Neural cell (in vitro differentiated cells): ENCODE data around the gene EEPD1. TPM values are rescaled to one million over a fixed set of nuclear protein-coding genes. Genes with fewer than 3 reads are reported as not detected.
"Not testable (repeated sequence)": the region's sequence is repeated elsewhere in the genome, so short reads cannot be mapped to it uniquely, and the experiment has no call there.

Experiments
- H2AFZ ChIP-seq: fragments of 200-600, 300-800 bp; sonication (generic), shearing (Covaris generic); 2 replicates; pipeline ENCODE4 v1.6.0; 2014; ENCODE audit warnings: low read depth, mild to moderate bottlenecking, antibody characterized with exemption, low read length, moderate library complexity
- H3F3A ChIP-seq: fragments of 200-600 bp; shearing (Covaris generic); 2 replicates; pipeline ENCODE4 v1.6.1; 2016; ENCODE audit warnings: mild to moderate bottlenecking, moderate library complexity, mixed read lengths, antibody characterized with exemption, low read length; ENCODE audit not compliant: insufficient read depth, poor library complexity, severe bottlenecking
- H3K27ac ChIP-seq: fragments of 200-600, 300-800 bp; sonication (generic), shearing (Covaris generic); 2 replicates; pipeline ENCODE4 v1.5.1; 2014; ENCODE audit warnings: mild to moderate bottlenecking, low read length, moderate library complexity
- H3K27me3 ChIP-seq: fragments of 300-800, 200-600 bp; sonication (generic), shearing (Covaris generic); 2 replicates; pipeline ENCODE4 v1.6.0; 2014; ENCODE audit warnings: mild to moderate bottlenecking, low read depth, low read length, moderate library complexity; ENCODE audit not compliant: insufficient read depth
- H3K36me3 ChIP-seq: fragments of 300-800, 200-600 bp; sonication (generic), shearing (Covaris generic); 2 replicates; pipeline ENCODE4 v1.5.1; 2014; ENCODE audit warnings: mild to moderate bottlenecking, antibody characterized with exemption, low read length, moderate library complexity; ENCODE audit not compliant: insufficient read depth
- H3K4me2 ChIP-seq: fragments of 300-800, 200-600 bp; sonication (generic), shearing (Covaris generic); 2 replicates; pipeline ENCODE4 v1.6.0; 2014; ENCODE audit warnings: mild to moderate bottlenecking, low read length
- H3K4me3 ChIP-seq: fragments of 300-800, 200-600 bp; sonication (generic), shearing (Covaris generic); 2 replicates; pipeline ENCODE4 v1.5.1; 2014; ENCODE audit warnings: mild to moderate bottlenecking, low read length, moderate library complexity
- H3K79me2 ChIP-seq: fragments of 200-600 bp; shearing (Covaris generic); replicated peaks from 2 replicates; pipeline ENCODE4 v1.6.0; 2014; ENCODE audit warnings: mild to moderate bottlenecking, low read length, moderate library complexity; ENCODE audit not compliant: insufficient read depth
- H3K9ac ChIP-seq: fragments of 300-800, 200-600 bp; sonication (generic), shearing (Covaris generic); 2 replicates; pipeline ENCODE4 v1.6.1; 2016; ENCODE audit warnings: mild to moderate bottlenecking, low read length, mixed read lengths
- H3K9me2 ChIP-seq: fragments of 200-600 bp; shearing (Covaris generic); 2 replicates; pipeline ENCODE4 v1.6.1; 2016; ENCODE audit warnings: mild to moderate bottlenecking, low read length, mixed read lengths; ENCODE audit not compliant: insufficient read depth
- H3K9me3 ChIP-seq: fragments of 200-600, 300-800 bp; sonication (generic), shearing (Covaris generic); 2 replicates; pipeline ENCODE4 v1.6.1; 2016; ENCODE audit warnings: mild to moderate bottlenecking, mixed run types, low read length, moderate library complexity, mixed read lengths
- H4K20me1 ChIP-seq: fragments of 200-600 bp; shearing (Covaris generic); 2 replicates; pipeline ENCODE4 v1.6.1; 2016; ENCODE audit warnings: mild to moderate bottlenecking, mixed run types; ENCODE audit not compliant: insufficient read depth
- CTCF ChIP-seq: fragments of 450-650 bp; IDR thresholded peaks from 2 replicates; pipeline ENCODE4 v1.5.1; 2014; ENCODE audit warnings: antibody characterized with exemption, mild to moderate bottlenecking, moderate library complexity; ENCODE audit not compliant: poor library complexity, severe bottlenecking
- EP300 ChIP-seq: fragments of 450-650 bp; conservative IDR thresholded peaks from 2 replicates; pipeline ENCODE4 v1.6.1; 2014; ENCODE audit warnings: antibody characterized with exemption, mild to moderate bottlenecking, moderate library complexity; ENCODE audit not compliant: poor library complexity, severe bottlenecking
- EZH2 ChIP-seq: fragments of 200-600, 300-800 bp; shearing (Covaris generic), sonication (generic); IDR thresholded peaks from 2 replicates; pipeline ENCODE4 v1.6.1; 2014; ENCODE audit warnings: antibody characterized with exemption, low read length, borderline replicate concordance, mild to moderate bottlenecking; ENCODE audit not compliant: insufficient read depth, poor library complexity, severe bottlenecking
- MXI1 ChIP-seq: fragments of 450-650 bp; conservative IDR thresholded peaks from 2 replicates; pipeline ENCODE4 v1.6.1; 2014; ENCODE audit warnings: antibody characterized with exemption, mild to moderate bottlenecking; ENCODE audit not compliant: poor library complexity, severe bottlenecking
- POLR2AphosphoS5 ChIP-seq: IDR thresholded peaks from 2 replicates; pipeline ENCODE4 v1.6.1; 2012
- RAD21 ChIP-seq: fragments of 450-650 bp; conservative IDR thresholded peaks from 2 replicates; pipeline ENCODE4 v1.6.1; 2014; ENCODE audit warnings: antibody characterized with exemption, mild to moderate bottlenecking, moderate library complexity
- REST ChIP-seq: IDR thresholded peaks from 2 replicates; pipeline ENCODE4 v1.6.1; 2012; ENCODE audit warnings: borderline replicate concordance
- SMC3 ChIP-seq: fragments of 450-650 bp; conservative IDR thresholded peaks from 2 replicates; pipeline ENCODE4 v1.6.1; 2014; ENCODE audit warnings: antibody characterized with exemption, mild to moderate bottlenecking, moderate library complexity; ENCODE audit not compliant: poor library complexity
- TAF1 ChIP-seq: IDR thresholded peaks from 2 replicates; pipeline ENCODE4 v1.6.1; 2012; ENCODE audit warnings: low read depth
- polyA plus RNA-seq: library from polyadenylated mRNA; depleted of rRNA; stranded (reverse); fragments of >200 nt; gene quantifications from 2 replicates; pipeline ENCODE4 v1.2.3, GENCODE V29; 2014

EEPD1 gene
- polyA plus RNA-seq, 1 donor from 2014 or later, result 4.2 TPM

GRCh38 chr7:36238138-36238537 is 85.1 kb downstream of the EEPD1 start:
- H3F3A ChIP-seq, result no peaks in the 10 kb centered on the region
- H3K9me3 ChIP-seq, result no peaks in the 10 kb centered on the region
- no peaks in the 10 kb centered on the region for H4K20me1 ChIP-seq
- no peaks in the 10 kb centered on the region for H3K79me2 ChIP-seq
- H3K4me2 ChIP-seq, result no peak overlapping the region
- H3K27ac ChIP-seq, result no peak overlapping the region
- H3K27me3 ChIP-seq, result no peaks in the 10 kb centered on the region
- no peak overlapping the region for H3K9ac ChIP-seq
- H3K36me3 ChIP-seq, result no peaks in the 10 kb centered on the region
- no peak overlapping the region for H2AFZ ChIP-seq
- H3K9me2 ChIP-seq, result no peaks in the 10 kb centered on the region
- H3K4me3 ChIP-seq, result no peak overlapping the region
- TF ChIP-seq MXI1 (no peak), SMC3 (no peak), REST (no peak), TAF1 (no peak), POLR2AphosphoS5 (no peak), EP300 (no peak), CTCF (no peak), EZH2 (no peak), RAD21 (no peak)

- not testable (repeated sequence) for H2AFZ ChIP-seq, H3K9ac ChIP-seq, H3K27me3 ChIP-seq, H3K36me3 ChIP-seq, H3K9me3 ChIP-seq, H3K4me2 ChIP-seq, H3K27ac ChIP-seq, H3K79me2 ChIP-seq, H3F3A ChIP-seq, H4K20me1 ChIP-seq, H3K4me3 ChIP-seq, H3K9me2 ChIP-seq
These were observed 90.3 kb downstream of the EEPD1 start for GRCh38 chr7:36243356-36243755.

GRCh38 chr7:36244001-36244400 is 90.9 kb downstream of the EEPD1 start:
- H3K27ac ChIP-seq, H3K9me3 ChIP-seq, H3K4me3 ChIP-seq, H3K9me2 ChIP-seq, H3K9ac ChIP-seq, H3K36me3 ChIP-seq, H3F3A ChIP-seq, H3K4me2 ChIP-seq, H4K20me1 ChIP-seq, H2AFZ ChIP-seq, H3K79me2 ChIP-seq, H3K27me3 ChIP-seq: not testable (repeated sequence)
